ENCODE results near the gene KLHDC8A.

The KLHDC8A gene

GRCh38 chr1:205343431-205344065 lies 13.2 kb downstream of the KLHDC8A start:
- DNase-seq: no peak

- DNase-seq: no peak
Measured at GRCh38 chr1:205342986-205343385, 13.7 kb downstream of the KLHDC8A start.

GRCh38 chr1:205340676-205341075 lies 16.0 kb downstream of the KLHDC8A start:
- DNase-seq: no peak

- DNase-seq: peak; percentile 14
Measured at GRCh38 chr1:205339717-205340116, 17.0 kb downstream of the KLHDC8A start.

- DNase-seq: no peak
Measured at GRCh38 chr1:205339197-205339702, 17.5 kb downstream of the KLHDC8A start.

GRCh38 chr1:205338011-205338410 lies 18.7 kb downstream of the KLHDC8A start:
- DNase-seq: no peak

- DNase-seq: no peak
Measured at GRCh38 chr1:205337481-205337880, 19.2 kb downstream of the KLHDC8A start.

GRCh38 chr1:205335692-205336091 lies 21.0 kb downstream of the KLHDC8A start:
- peak; percentile 57 for DNase-seq

- DNase-seq: no peak
Measured at GRCh38 chr1:205332015-205332791, 24.5 kb downstream of the KLHDC8A start.

GRCh38 chr1:205330150-205330549 lies 26.6 kb downstream of the KLHDC8A start:
- DNase-seq: no peak

- no peak for DNase-seq
Measured at GRCh38 chr1:205329719-205330118, 27.0 kb downstream of the KLHDC8A start.

- no peak for DNase-seq
Measured at GRCh38 chr1:205328476-205328875, 28.2 kb downstream of the KLHDC8A start.

- DNase-seq: no peak
Measured at GRCh38 chr1:205326812-205327466, 29.8 kb downstream of the KLHDC8A start.

- DNase-seq: peak; percentile 12
Measured at GRCh38 chr1:205325334-205325884, 31.3 kb downstream of the KLHDC8A start.

GRCh38 chr1:205324781-205325180 lies 31.9 kb downstream of the KLHDC8A start:
- no peak for DNase-seq

GRCh38 chr1:205323794-205324193 lies 32.9 kb downstream of the KLHDC8A start:
- no peak for DNase-seq

GRCh38 chr1:205321959-205322283 lies 34.8 kb downstream of the KLHDC8A start:
- DNase-seq: no peak

GRCh38 chr1:205321162-205321958 lies 35.4 kb downstream of the KLHDC8A start, which contains the start of gene NUAK2:
Gene NUAK2 (minus strand): TSS chr1:205321745. CDS start chr1:205321628, 117 bp downstream.
- no peak for DNase-seq

GRCh38 chr1:205319081-205320018 lies 37.4 kb downstream of the KLHDC8A start:
- peak; percentile 10 for DNase-seq

GRCh38 chr1:205318231-205318991 lies 38.3 kb downstream of the KLHDC8A start:
- DNase-seq: no peak

Measured in NK-92 treated with Interleukin-12 subunit alpha and Interleukin-12 subunit beta, amount 100 ng/mL, for 24 hours (cell line).